BLaER1 treated with 17β-estradiol and CSF1 and Interleukin-3, amounts not matched to agents 10 nM and 100 nM (cell line): ENCODE data around the gene NPPA.

Experiments used
- H3K27ac ChIP-seq, 11 experiments: shearing (Covaris generic); formaldehyde crosslinking; 2 replicates each; pipeline ENCODE4 v1.8.1; 2022
- H3K27me3 ChIP-seq, 11 experiments: shearing (Covaris generic); formaldehyde crosslinking; 2 replicates each; pipeline ENCODE4 v1.8.1; 2022
- H3K36me3 ChIP-seq, 11 experiments: shearing (Covaris generic); formaldehyde crosslinking; 2 replicates each; pipeline ENCODE4 v1.8.1; 2022
- H3K4me1 ChIP-seq, 10 experiments: shearing (Covaris generic); formaldehyde crosslinking; 2 replicates each; pipeline ENCODE4 v1.8.1; 2022
- H3K4me2 ChIP-seq, 11 experiments: shearing (Covaris generic); formaldehyde crosslinking; 2 replicates each; pipeline ENCODE4 v1.8.1; 2022
- H3K4me3 ChIP-seq, 10 experiments: shearing (Covaris generic); formaldehyde crosslinking; 2 replicates each; pipeline ENCODE4 v1.8.1; 2022
- H3K9ac ChIP-seq, 11 experiments: shearing (Covaris generic); formaldehyde crosslinking; 2 replicates each; pipeline ENCODE4 v1.8.1; 2022
- H3K9me3 ChIP-seq, 11 experiments: shearing (Covaris generic); formaldehyde crosslinking; replicated peaks in 1 of 11; 2 replicates each; pipeline ENCODE4 v1.8.1; 2022
- H4K20me1 ChIP-seq, 11 experiments: shearing (Covaris generic); formaldehyde crosslinking; 2 replicates each; pipeline ENCODE4 v1.8.1; 2022
- Cebpa-rat ChIP-seq, 11 experiments: shearing (Covaris generic); IDR thresholded peaks; 2 replicates each; pipeline ENCODE4 v1.8.1; 2022

The NPPA gene

DNA sequence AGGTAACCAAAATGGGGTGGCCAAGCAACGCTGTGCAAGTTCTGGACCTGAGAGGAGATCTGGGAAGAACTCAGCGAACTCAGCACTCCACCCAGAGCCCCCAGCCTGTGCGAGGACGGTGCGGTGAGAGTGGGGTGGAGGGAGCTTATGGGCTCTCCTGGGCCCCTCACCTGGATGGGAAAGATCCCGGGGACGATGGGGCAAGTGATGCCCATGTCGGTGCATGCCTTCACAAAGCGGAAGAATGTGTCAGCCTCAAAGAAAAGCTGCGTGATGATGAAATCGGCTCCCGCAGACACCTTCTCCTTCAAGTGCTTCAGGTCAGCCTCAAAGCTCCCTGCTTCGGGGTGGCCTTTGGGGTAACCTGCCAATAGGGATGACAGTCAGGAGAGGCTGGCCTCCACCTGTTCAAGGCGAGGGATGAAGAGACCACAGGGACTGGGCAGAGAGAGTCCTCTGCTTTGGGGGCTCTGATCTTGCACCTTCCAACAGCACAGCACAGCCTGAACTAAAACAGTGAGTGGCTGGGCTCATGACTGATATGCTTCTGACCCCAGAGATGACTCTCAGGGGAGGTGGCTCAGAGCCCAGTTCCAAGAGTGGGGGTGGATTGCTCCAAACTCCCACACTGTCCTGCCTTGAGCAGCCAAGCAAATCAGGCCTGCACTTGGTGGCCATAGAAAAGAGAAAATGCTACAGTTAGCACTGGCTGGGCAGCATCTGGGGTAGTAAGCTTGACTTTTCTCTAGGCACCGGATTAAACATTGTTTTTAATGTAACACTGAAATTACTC lies 51.4 kb downstream of the NPPA start:
- Histone ChIP-seq H3K27me3 (no peaks in the 10 kb centered on the region), H3K9ac (peak overlapping the region in 6 of 11 experiments; percentile 11 to 42 (median 22); a peak in 9 of 22 replicates), H3K9me3 (no peaks in the 10 kb centered on the region), H3K27ac (peak overlapping the region in 5 of 11 experiments; percentile 1 to 22 (median 5); a peak in 5 of 22 replicates), H4K20me1 (peaks cover 0 to 14% (median 0%) of the 10 kb centered on the region in 11 experiments; a peak in 8 of 22 replicates), H3K4me3 (no peak overlapping the region), H3K4me2 (peak overlapping the region in 8 of 11 experiments; percentile 2 to 69 (median 42); a peak in 13 of 22 replicates), H3K36me3 (peaks cover 53 to 96% (median 64%) of the 10 kb centered on the region in 11 experiments), H3K4me1 (peaks cover 13 to 48% (median 25%) of the 10 kb centered on the region in 10 experiments)
- no peak for TF ChIP-seq Cebpa-rat (IDR thresholded peaks at IDR 0.05)
